HepG2 (cell line): ENCODE data around the gene TMEM117. TPM values are rescaled to one million over a fixed set of nuclear protein-coding genes. Genes with fewer than 3 reads are reported as not detected.

Experiments
- ATAC-seq: fragments of 200-7000 bp; cut with Tn5 transposase; 3 replicates; pipeline ENCODE4 v1.9.1; 2020; ENCODE audit warnings: mild to moderate bottlenecking, moderate library complexity
- BruUV-seq: library from RNA; stranded (reverse); fragments of 400-500 nt; replicated peaks from 2 replicates; lab custom pipeline; 2021; lab: Mats Ljungman, UMichigan
- CTCF ChIA-PET: fragments of 300-600 bp; formaldehyde crosslinking; extraction: SDS; loops from one replicate; lab custom pipeline; 2021; ENCODE audit warnings: low total read pairs, inconsistent platforms, low intra/inter-chr PET ratio; lab: Yijun Ruan, JAX
- POLR2A ChIA-PET: fragments of 350-600 bp; sonication (Branson Sonifier 250); formaldehyde crosslinking; loops from one replicate; lab custom pipeline; 2020; ENCODE audit warnings: antibody characterized with exemption, inconsistent platforms; lab: Yijun Ruan, JAX
- DNase-seq: peaks from one replicate; pipeline ENCODE4 v3.0.0-alpha.2; 2015; ENCODE audit warnings: low spot score
- FAIRE-seq: peaks from 3 replicates; lab custom pipeline; 2011; peaks lifted over from hg19 to GRCh38; lab: Jason Lieb, UNC
- H2AFZ ChIP-seq: one replicate; pipeline ENCODE4 v1.6.1; 2011; ENCODE audit warnings: low read length, inconsistent platforms
- H3K27ac ChIP-seq: fragments of 300-600 bp; 3 replicates; pipeline ENCODE4 v1.8.0; 2011; ENCODE audit warnings: mixed run types, mild to moderate bottlenecking, mixed read lengths, low read length, inconsistent platforms; ENCODE audit not compliant: insufficient read depth; ENCODE audit errors: extremely low read length
- H3K27me3 ChIP-seq, 2 experiments: fragments of 200-600 bp in 1 of 2; 2 replicates in 1 of 2; 3 replicates in 1 of 2; pipeline versions ENCODE4 v1.6.0 to v1.8.0; 2011; ENCODE audit warnings: low read length in 2 of 2, mild to moderate bottlenecking in 2 of 2, moderate library complexity in 2 of 2, inconsistent platforms in 1 of 2; ENCODE audit not compliant: insufficient read depth in 2 of 2, control insufficient read depth in 1 of 2
- H3K36me3 ChIP-seq, 2 experiments: fragments of 200-600 bp in 1 of 2; replicated peaks in 1 of 2; 2 replicates in 1 of 2; 3 replicates in 1 of 2; pipeline versions ENCODE4 v1.5.1 to v1.8.0; 2011; ENCODE audit warnings: low read length in 2 of 2, inconsistent platforms in 1 of 2; ENCODE audit not compliant: insufficient read depth in 2 of 2, control insufficient read depth in 1 of 2
- H3K4me1 ChIP-seq: 2 replicates; pipeline ENCODE4 v1.5.1; 2012; ENCODE audit warnings: low read length, inconsistent platforms; ENCODE audit not compliant: insufficient read depth
- H3K4me2 ChIP-seq: 2 replicates; pipeline ENCODE4 v1.6.0; 2011; ENCODE audit warnings: low read depth, low read length, inconsistent platforms
- H3K4me3 ChIP-seq, 3 experiments: fragments of 200-600 bp in 1 of 3; sonication (generic), shearing (Covaris generic) in 1 of 3; replicated peaks in 1 of 3; 2 replicates each; pipeline ENCODE4 v1.5.1; 2011 to 2016; ENCODE audit warnings: low read length in 3 of 3, inconsistent platforms in 2 of 3, low read depth in 2 of 3, mild to moderate bottlenecking in 2 of 3, control low read depth in 1 of 3, mixed read lengths in 1 of 3; ENCODE audit not compliant: insufficient read depth in 1 of 3
- H3K79me2 ChIP-seq: one replicate; pipeline ENCODE4 v1.6.1; 2011; ENCODE audit warnings: low read length, inconsistent platforms; ENCODE audit not compliant: insufficient read depth
- H3K9ac ChIP-seq: 2 replicates; pipeline ENCODE4 v1.6.0; 2011; ENCODE audit warnings: mild to moderate bottlenecking, low read depth, low read length, inconsistent platforms; ENCODE audit not compliant: insufficient read depth
- H3K9me3 ChIP-seq: 2 replicates; pipeline ENCODE4 v1.5.1; 2012; ENCODE audit warnings: mild to moderate bottlenecking, low read length
- H4K20me1 ChIP-seq: 2 replicates; pipeline ENCODE4 v1.6.0; 2011; ENCODE audit warnings: inconsistent platforms, mild to moderate bottlenecking, low read length, moderate library complexity; ENCODE audit not compliant: insufficient read depth
- ASH2L ChIP-seq: fragments of 300-600, 200-600 bp; sonication (generic); IDR thresholded peaks from 2 replicates; pipeline ENCODE4 v1.7.0; 2017; ENCODE audit warnings: low read depth, mild to moderate bottlenecking, moderate library complexity, mixed read lengths, low read length; ENCODE audit not compliant: insufficient read length
- BORCS8-MEF2B ChIP-seq: sonication (generic); formaldehyde crosslinking; IDR thresholded peaks from 2 replicates; pipeline ENCODE4 v1.8.0; 2022; ENCODE audit warnings: mild to moderate bottlenecking, missing genetic modification reagents
- EED ChIP-seq: sonication (generic); formaldehyde crosslinking; IDR thresholded peaks from 2 replicates; pipeline ENCODE4 v1.5.0; 2020; ENCODE audit warnings: mild to moderate bottlenecking, missing genetic modification reagents
- HDAC1 ChIP-seq: sonication (generic); formaldehyde crosslinking; IDR thresholded peaks from 2 replicates; pipeline ENCODE4 v1.5.1; 2020; ENCODE audit warnings: mild to moderate bottlenecking, missing genetic modification reagents
- LCORL ChIP-seq, 2 experiments: fragments of 450-650 bp in 1 of 2; sonication (generic) in 1 of 2; formaldehyde crosslinking in 1 of 2; IDR thresholded peaks; 2 replicates each; pipeline versions ENCODE4 v1.5.0 to v1.6.1; 2017 to 2020; ENCODE audit warnings: antibody characterized with exemption in 1 of 2, missing genetic modification reagents in 1 of 2
- MEIS2 ChIP-seq: sonication (generic); formaldehyde crosslinking; IDR thresholded peaks from 2 replicates; pipeline ENCODE4 v1.9.0; 2021; ENCODE audit warnings: mild to moderate bottlenecking, missing genetic modification reagents
- NCOA5 ChIP-seq: sonication (generic); formaldehyde crosslinking; IDR thresholded peaks from 2 replicates; pipeline ENCODE4 v1.4.0; 2020; ENCODE audit warnings: missing genetic modification reagents
- RAD51 ChIP-seq: fragments of 450-650 bp; IDR thresholded peaks from 2 replicates; pipeline ENCODE4 v1.6.1; 2016; ENCODE audit warnings: borderline replicate concordance
- ZFP62 ChIP-seq: sonication (generic); formaldehyde crosslinking; IDR thresholded peaks from 2 replicates; pipeline ENCODE4 v1.4.0; 2020; ENCODE audit warnings: missing genetic modification reagents
- ZIK1 ChIP-seq: sonication (generic); formaldehyde crosslinking; IDR thresholded peaks from 2 replicates; pipeline ENCODE4 v1.5.0; 2020; ENCODE audit warnings: mild to moderate bottlenecking, low read depth, missing genetic modification reagents, borderline replicate concordance
- ZNF205 ChIP-seq: IDR thresholded peaks from 2 replicates; pipeline ENCODE4 v1.6.1; 2018; ENCODE audit warnings: missing biosample characterization, missing genetic modification reagents
- ZNF674 ChIP-seq: sonication (generic); formaldehyde crosslinking; IDR thresholded peaks from 2 replicates; pipeline ENCODE4 v1.5.0; 2020; ENCODE audit warnings: low read depth, mild to moderate bottlenecking, missing genetic modification reagents
- WGBS: methylation state at CpG from one replicate; pipeline ENCODE4 v1.1.6; 2017; ENCODE audit warnings: low lambda C conversion rate; 5-methylcytosine and 5-hydroxymethylcytosine counted together
- in situ Hi-C: cut with HindIII; loops from 2 replicates; pipeline ENCODE4 v1.10.0; 2017; ENCODE audit warnings: low pct_unique_long_range_greater_than_20kb; ENCODE audit not compliant: extremely low pct_ligation_motif_present
- intact Hi-C: fragments of 100-400 bp; cut with micrococcal nuclease; formaldehyde crosslinking; loops from one replicate; pipeline ENCODE4 v1.10.0; 2022; ENCODE audit not compliant: unreplicated experiment
- polyA plus RNA-seq, 8 experiments: library from polyadenylated mRNA; depleted of rRNA in 3 of 8; stranded (reverse) in 7 of 8; unstranded in 1 of 8; fragments of >200 nt; fragmentation: Illumina TruSeq in 4 of 8; extraction: Trizol in 4 of 8; gene quantifications; 2 replicates each; pipeline versions ENCODE4 v1.2.1 to v1.2.3, GENCODE V29; 2011 to 2016; ENCODE audit warnings: low read depth in 4 of 8, missing spikeins in 1 of 8, mixed read lengths in 1 of 8; ENCODE audit not compliant: insufficient read depth in 1 of 8
- total RNA-seq, 5 experiments: library from RNA; depleted of rRNA; stranded (reverse); fragments of >200 nt; fragmentation: Illumina TruSeq; extraction: Trizol; gene quantifications; 2 replicates each; pipeline ENCODE4 v1.2.3, GENCODE V29; 2016; ENCODE audit warnings: low read depth in 1 of 5
- TF ChIP-seq, protein P1 (sequence below): sonication (generic); formaldehyde crosslinking; IDR thresholded peaks from 2 replicates; pipeline ENCODE4 v1.8.0; 2022; ENCODE audit warnings: mild to moderate bottlenecking, missing genetic modification reagents
- TF ChIP-seq, protein P2 (sequence below): sonication (generic); formaldehyde crosslinking; IDR thresholded peaks from 2 replicates; pipeline ENCODE4 v1.4.0; 2020; ENCODE audit warnings: missing genetic modification reagents
- TF ChIP-seq, protein P3 (sequence below): sonication (generic); formaldehyde crosslinking; IDR thresholded peaks from 2 replicates; pipeline ENCODE4 v1.5.0; 2020; ENCODE audit warnings: mild to moderate bottlenecking, low read depth, missing genetic modification reagents, borderline replicate concordance

The TMEM117 gene
- total and polyA plus RNA-seq, 2 of the 13 experiments (the other 11 are each of a cell fraction or from before 2014, with no cell fraction given) = 2.8 to 8.5 TPM

DNA sequence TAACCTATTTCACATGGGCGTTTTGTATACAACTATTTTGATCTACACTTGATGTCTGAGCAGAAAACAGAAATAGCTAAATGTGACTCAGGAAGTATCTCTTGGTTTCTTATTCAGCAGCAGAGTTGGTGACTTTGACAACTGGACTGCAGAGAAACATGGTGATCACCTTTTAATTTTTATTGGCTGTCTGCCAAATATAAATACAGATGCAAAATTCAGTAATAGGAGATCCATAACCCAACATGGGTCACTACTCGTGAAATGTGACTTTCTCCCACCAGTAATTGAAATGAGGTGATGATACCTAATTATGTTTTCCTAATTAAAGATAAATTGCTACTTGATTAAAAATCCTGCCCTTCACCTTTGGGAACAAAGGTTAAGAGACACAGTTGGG, 553.2 kb downstream of the TMEM117 start:
- H4K20me1 ChIP-seq = no peaks in the 10 kb centered on the region
- DNase-seq (no peak), ATAC-seq (no peak), FAIRE-seq (no peak)
- ChIA-PET CTCF (no interaction called here), POLR2A (no interaction called here)
- H3K4me2 ChIP-seq = no peak overlapping the region
- no peak overlapping the region for H3K9ac ChIP-seq
- BruUV-seq = no TSS peak
- H3K4me3 ChIP-seq = no peak overlapping the region
- no peaks in the 10 kb centered on the region for H3K9me3 ChIP-seq
- in situ Hi-C loops (no loop called here), intact Hi-C loops (no loop called here)
- H3K4me1 ChIP-seq = no peaks in the 10 kb centered on the region
- no peak overlapping the region for H2AFZ ChIP-seq
- H3K36me3 ChIP-seq = no peaks in the 10 kb centered on the region
- 93% methylated on average over 2 of the region's 2 CpGs for WGBS
- H3K79me2 ChIP-seq = no peaks in the 10 kb centered on the region
- H3K27me3 ChIP-seq = no peaks in the 10 kb centered on the region
- TF ChIP-seq MEIS2 (CRISPR knock-in tag) (no peak), LCORL (IDR thresholded peaks at IDR 0.05) (peak; percentile 47; the same call in 1 of the 2 replicates), LCORL (CRISPR knock-in tag; IDR thresholded peaks at IDR 0.05) (no peak)
- TF ChIP-seq, protein P1, sequence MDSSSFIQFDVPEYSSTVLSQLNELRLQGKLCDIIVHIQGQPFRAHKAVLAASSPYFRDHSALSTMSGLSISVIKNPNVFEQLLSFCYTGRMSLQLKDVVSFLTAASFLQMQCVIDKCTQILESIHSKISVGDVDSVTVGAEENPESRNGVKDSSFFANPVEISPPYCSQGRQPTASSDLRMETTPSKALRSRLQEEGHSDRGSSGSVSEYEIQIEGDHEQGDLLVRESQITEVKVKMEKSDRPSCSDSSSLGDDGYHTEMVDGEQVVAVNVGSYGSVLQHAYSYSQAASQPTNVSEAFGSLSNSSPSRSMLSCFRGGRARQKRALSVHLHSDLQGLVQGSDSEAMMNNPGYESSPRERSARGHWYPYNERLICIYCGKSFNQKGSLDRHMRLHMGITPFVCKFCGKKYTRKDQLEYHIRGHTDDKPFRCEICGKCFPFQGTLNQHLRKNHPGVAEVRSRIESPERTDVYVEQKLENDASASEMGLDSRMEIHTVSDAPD (CRISPR knock-in tag) = no peak
- H3K27ac ChIP-seq = no peak overlapping the region

DNA sequence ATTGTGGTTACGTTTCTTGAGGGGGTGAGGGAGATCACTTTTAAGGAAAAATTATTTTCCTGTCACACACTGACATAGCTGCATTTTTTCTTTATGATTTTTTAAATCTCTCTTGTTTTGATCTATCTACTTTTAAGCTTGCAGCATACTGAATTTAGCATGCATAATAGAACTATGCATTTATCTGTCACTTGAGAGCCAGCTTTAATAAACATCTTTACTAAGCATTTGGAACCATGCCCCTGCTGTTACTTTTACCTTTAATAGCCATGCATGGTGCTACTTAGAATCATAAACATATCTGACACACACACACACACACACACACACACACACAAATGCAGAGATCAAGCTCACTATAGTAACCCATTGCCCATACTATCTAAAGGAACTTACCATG, 554.0 kb downstream of the TMEM117 start:
- Histone ChIP-seq H3K36me3 (no peaks in the 10 kb centered on the region), H3K4me2 (no peak overlapping the region), H2AFZ (no peak overlapping the region), H3K4me3 (no peak overlapping the region), H4K20me1 (no peaks in the 10 kb centered on the region), H3K9me3 (no peaks in the 10 kb centered on the region), H3K27ac (no peak overlapping the region), H3K9ac (no peak overlapping the region), H3K27me3 (no peaks in the 10 kb centered on the region), H3K79me2 (no peaks in the 10 kb centered on the region), H3K4me1 (no peaks in the 10 kb centered on the region)
- CTCF ChIA-PET = no interaction called here
- 91% methylated on average over 1 of the region's 1 CpG for WGBS
- POLR2A ChIA-PET = no interaction called here
- in situ Hi-C loops (no loop called here), intact Hi-C loops (no loop called here)
- DNase-seq = no peak
- FAIRE-seq = no peak
- no TSS peak for BruUV-seq
- no peak for ATAC-seq
- TF ChIP-seq NCOA5 (CRISPR knock-in tag) = no peak
- TF ChIP-seq ASH2L = no peak
- no peak for TF ChIP-seq ZNF205 (CRISPR knock-in tag)
- no peak for TF ChIP-seq RAD51
- no peak for TF ChIP-seq HDAC1
- TF ChIP-seq, protein P2, sequence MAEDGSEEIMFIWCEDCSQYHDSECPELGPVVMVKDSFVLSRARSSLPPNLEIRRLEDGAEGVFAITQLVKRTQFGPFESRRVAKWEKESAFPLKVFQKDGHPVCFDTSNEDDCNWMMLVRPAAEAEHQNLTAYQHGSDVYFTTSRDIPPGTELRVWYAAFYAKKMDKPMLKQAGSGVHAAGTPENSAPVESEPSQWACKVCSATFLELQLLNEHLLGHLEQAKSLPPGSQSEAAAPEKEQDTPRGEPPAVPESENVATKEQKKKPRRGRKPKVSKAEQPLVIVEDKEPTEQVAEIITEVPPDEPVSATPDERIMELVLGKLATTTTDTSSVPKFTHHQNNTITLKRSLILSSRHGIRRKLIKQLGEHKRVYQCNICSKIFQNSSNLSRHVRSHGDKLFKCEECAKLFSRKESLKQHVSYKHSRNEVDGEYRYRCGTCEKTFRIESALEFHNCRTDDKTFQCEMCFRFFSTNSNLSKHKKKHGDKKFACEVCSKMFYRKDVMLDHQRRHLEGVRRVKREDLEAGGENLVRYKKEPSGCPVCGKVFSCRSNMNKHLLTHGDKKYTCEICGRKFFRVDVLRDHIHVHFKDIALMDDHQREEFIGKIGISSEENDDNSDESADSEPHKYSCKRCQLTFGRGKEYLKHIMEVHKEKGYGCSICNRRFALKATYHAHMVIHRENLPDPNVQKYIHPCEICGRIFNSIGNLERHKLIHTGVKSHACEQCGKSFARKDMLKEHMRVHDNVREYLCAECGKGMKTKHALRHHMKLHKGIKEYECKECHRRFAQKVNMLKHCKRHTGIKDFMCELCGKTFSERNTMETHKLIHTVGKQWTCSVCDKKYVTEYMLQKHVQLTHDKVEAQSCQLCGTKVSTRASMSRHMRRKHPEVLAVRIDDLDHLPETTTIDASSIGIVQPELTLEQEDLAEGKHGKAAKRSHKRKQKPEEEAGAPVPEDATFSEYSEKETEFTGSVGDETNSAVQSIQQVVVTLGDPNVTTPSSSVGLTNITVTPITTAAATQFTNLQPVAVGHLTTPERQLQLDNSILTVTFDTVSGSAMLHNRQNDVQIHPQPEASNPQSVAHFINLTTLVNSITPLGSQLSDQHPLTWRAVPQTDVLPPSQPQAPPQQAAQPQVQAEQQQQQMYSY (CRISPR knock-in tag) = no peak
- TF ChIP-seq, protein P3, sequence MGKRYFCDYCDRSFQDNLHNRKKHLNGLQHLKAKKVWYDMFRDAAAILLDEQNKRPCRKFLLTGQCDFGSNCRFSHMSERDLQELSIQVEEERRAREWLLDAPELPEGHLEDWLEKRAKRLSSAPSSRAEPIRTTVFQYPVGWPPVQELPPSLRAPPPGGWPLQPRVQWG = no peak
- TF ChIP-seq ZNF674 = no peak
- no peak for TF ChIP-seq BORCS8-MEF2B (CRISPR knock-in tag)
- no peak for TF ChIP-seq ZIK1 (CRISPR knock-in tag)
- no peak for TF ChIP-seq EED (CRISPR knock-in tag)
- TF ChIP-seq ZFP62 (CRISPR knock-in tag) = no peak
